Endodermal cell (in vitro differentiated cells): ENCODE data around the gene CARS1. TPM values are rescaled to one million over a fixed set of nuclear protein-coding genes. Genes with fewer than 3 reads are reported as not detected.

Experiments used
- DNase-seq: peaks from one replicate; pipeline ENCODE4 v3.0.0-alpha.2; 2017
- H3K27ac ChIP-seq: 2 replicates; pipeline ENCODE4 v1.5.1; 2013; ENCODE audit warnings: mild to moderate bottlenecking, low read depth, low read length, moderate library complexity
- H3K27me3 ChIP-seq: 2 replicates; pipeline ENCODE4 v1.6.1; 2013; ENCODE audit warnings: mild to moderate bottlenecking, low read length, moderate library complexity; ENCODE audit not compliant: insufficient read depth, control insufficient read depth, poor library complexity, severe bottlenecking
- H3K36me3 ChIP-seq: 2 replicates; pipeline ENCODE4 v1.7.0; 2013; ENCODE audit warnings: mild to moderate bottlenecking, low read length, moderate library complexity; ENCODE audit not compliant: control insufficient read depth, insufficient read depth
- H3K4me1 ChIP-seq: one replicate; pipeline ENCODE4 v1.7.0; 2013; ENCODE audit warnings: low read length; ENCODE audit not compliant: control insufficient read depth, insufficient read depth
- H3K4me3 ChIP-seq: 2 replicates; pipeline ENCODE4 v1.5.1; 2013; ENCODE audit warnings: mild to moderate bottlenecking, low read length, moderate library complexity
- H3K9ac ChIP-seq: 2 replicates; pipeline ENCODE4 v1.6.1; 2013; ENCODE audit warnings: mild to moderate bottlenecking, low read length, moderate library complexity; ENCODE audit not compliant: poor library complexity, severe bottlenecking; ENCODE audit errors: extremely low read depth
- H3K9me3 ChIP-seq: 2 replicates; pipeline ENCODE4 v1.6.1; 2013; ENCODE audit warnings: mild to moderate bottlenecking, low read length, moderate library complexity; ENCODE audit not compliant: control insufficient read depth
- H3K27ac Mint-ChIP-seq: 2 replicates; pipeline ENCODE4 v1.8.0; 2020; ENCODE audit warnings: mixed read lengths
- H3K27me3 Mint-ChIP-seq: 2 replicates; pipeline ENCODE4 v1.8.0; 2021; ENCODE audit warnings: mild to moderate bottlenecking, mixed read lengths; ENCODE audit not compliant: insufficient read depth
- H3K36me3 Mint-ChIP-seq: 2 replicates; pipeline ENCODE4 v1.8.0; 2020; ENCODE audit warnings: low read depth, mixed read lengths
- H3K4me1 Mint-ChIP-seq: 2 replicates; pipeline ENCODE4 v1.8.0; 2020; ENCODE audit warnings: mixed read lengths
- H3K4me3 Mint-ChIP-seq: 2 replicates; pipeline ENCODE4 v1.8.0; 2020; ENCODE audit warnings: mild to moderate bottlenecking, moderate library complexity, mixed read lengths
- H3K9me3 Mint-ChIP-seq: 2 replicates; pipeline ENCODE4 v1.8.0; 2020; ENCODE audit warnings: mild to moderate bottlenecking, mixed read lengths
- CTCF ChIP-seq: fragments of 200-600 bp; sonication (generic); conservative IDR thresholded peaks from 2 replicates; pipeline ENCODE4 v1.5.0; 2021; ENCODE audit warnings: antibody characterized with exemption, mild to moderate bottlenecking
- WGBS, 2 experiments: methylation state at CpG; one replicate each; pipeline versions ENCODE4 v1.1.5 to v1.1.7; 2013; ENCODE audit warnings: missing lambda C conversion rate in 2 of 2, mixed read lengths in 1 of 2; ENCODE audit not compliant: insufficient coverage in 1 of 2, insufficient read length in 1 of 2; 5-methylcytosine and 5-hydroxymethylcytosine counted together
- total RNA-seq, 2 donors: library from RNA; stranded (reverse); fragmentation: NEBNext Ultra II Directional in 1 of 2; extraction: Animal tissue kit (Norgen Biotek cat#: 25700) in 1 of 2; gene quantifications; 2 replicates in 1 of 2; 3 replicates in 1 of 2; pipeline ENCODE4 v1.2.1, GENCODE V29; 2021

Gene CARS1
- total RNA-seq, 2 donors from 2014 or later = 48.0 to 52.8 TPM

DNA sequence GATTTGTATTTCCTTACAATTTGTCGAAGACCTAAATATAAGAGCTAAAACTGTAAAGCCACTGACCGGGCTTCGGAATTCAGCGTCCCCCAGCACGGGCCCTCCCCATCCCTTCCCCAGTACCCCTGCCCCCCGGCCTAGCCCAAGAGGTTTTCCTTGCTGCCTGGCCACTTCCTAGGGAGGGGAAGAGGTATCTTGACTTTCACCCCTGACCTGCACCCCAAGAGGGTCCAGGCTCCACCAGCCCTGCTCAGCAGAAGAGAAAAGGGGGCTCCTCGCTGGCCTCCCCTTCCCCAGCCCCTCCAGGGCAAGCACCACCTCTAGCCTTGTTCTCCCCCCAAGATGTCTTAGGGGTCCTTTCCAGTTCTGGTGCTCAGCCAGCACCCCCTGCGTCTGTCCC is 26.1 kb upstream of the CARS1 start:
- Histone ChIP-seq H3K9ac (no peak overlapping the region), H3K27me3 (no peaks in the 10 kb centered on the region), H3K4me1 (no peaks in the 10 kb centered on the region), H3K4me3 (no peak overlapping the region), H3K36me3 (no peaks in the 10 kb centered on the region), H3K9me3 (no peaks in the 10 kb centered on the region), H3K27ac (no peak overlapping the region)
- no peaks in the 10 kb centered on the region for H3K36me3 Mint-ChIP-seq
- peaks cover 13% of the 10 kb centered on the region for H3K27me3 Mint-ChIP-seq
- no peak overlapping the region for H3K4me3 Mint-ChIP-seq
- no peaks in the 10 kb centered on the region for H3K4me1 Mint-ChIP-seq
- 84 to 96% methylated on average over 5 to 8 of the region's 8 CpGs for WGBS, 2 experiments
- no peak for TF ChIP-seq CTCF
- H3K27ac Mint-ChIP-seq = no peak overlapping the region
- no peak for DNase-seq
- H3K9me3 Mint-ChIP-seq = no peaks in the 10 kb centered on the region

DNA sequence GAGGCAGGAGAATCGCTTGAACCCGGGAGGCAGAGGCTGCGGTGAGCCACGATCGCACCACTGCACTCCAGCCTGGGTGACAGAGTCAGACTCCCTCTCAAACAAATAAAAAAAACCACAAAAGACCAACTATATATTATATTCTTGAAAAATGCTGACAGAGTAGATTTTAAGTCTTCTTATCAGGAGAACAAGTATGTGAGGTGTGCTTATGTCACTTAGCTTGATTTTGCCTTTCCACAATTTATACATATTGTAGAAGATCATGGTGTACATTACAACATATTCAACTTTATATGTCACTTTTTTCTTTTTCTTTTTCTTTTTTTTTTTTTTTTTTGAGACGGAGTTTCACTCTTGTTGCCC is 24.1 kb upstream of the CARS1 start:
- Histone ChIP-seq H3K4me1 (no peaks in the 10 kb centered on the region), H3K36me3 (no peaks in the 10 kb centered on the region), H3K4me3 (no peak overlapping the region), H3K27me3 (no peaks in the 10 kb centered on the region), H3K9me3 (no peaks in the 10 kb centered on the region), H3K9ac (no peak overlapping the region), H3K27ac (no peak overlapping the region)
- TF ChIP-seq CTCF = no peak
- Mint-ChIP-seq H3K4me3 (no peak overlapping the region), H3K9me3 (no peaks in the 10 kb centered on the region), H3K36me3 (no peaks in the 10 kb centered on the region), H3K27ac (no peak overlapping the region), H3K4me1 (no peaks in the 10 kb centered on the region), H3K27me3 (peaks cover 15% of the 10 kb centered on the region)
- WGBS, 2 experiments = 94 to 100% methylated on average over 1 to 6 of the region's 6 CpGs
- DNase-seq = no peak

DNA sequence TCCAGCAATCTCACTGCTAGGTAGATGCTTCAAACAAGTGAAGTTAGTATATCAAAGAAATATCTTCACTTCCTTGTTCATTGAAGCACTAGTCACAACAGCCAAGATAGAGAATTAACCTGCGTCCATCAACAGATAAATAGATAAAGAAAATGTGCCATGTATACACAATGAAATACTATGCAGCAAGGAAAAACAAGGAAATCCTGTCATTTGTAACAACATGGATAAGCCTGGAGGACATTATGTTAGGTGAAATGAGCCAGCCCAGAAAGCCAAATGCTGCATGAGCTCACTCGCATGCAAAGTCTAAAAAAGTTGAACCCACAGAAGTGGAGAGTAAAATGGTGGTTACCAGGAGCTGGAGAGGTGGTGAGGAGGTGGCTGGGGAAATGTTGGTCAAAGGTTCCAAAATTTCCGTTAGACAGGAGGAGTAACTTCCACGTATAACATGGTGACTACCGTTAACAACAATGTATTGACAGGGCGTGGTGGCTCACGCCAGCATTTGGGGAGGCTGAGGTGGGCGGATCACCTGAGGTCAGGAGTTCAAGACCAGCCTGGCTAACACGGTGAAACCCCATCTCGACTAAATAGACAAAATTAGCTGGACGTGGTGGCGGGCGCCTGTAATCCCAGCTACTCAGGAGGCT is 23.6 kb upstream of the CARS1 start:
- TF ChIP-seq CTCF = no peak
- WGBS, 2 experiments = 89 to 91% methylated on average over 12 to 13 of the region's 13 CpGs

More for the DNA sequence above, 23.6 kb upstream of the CARS1 start:
- H3K27ac ChIP-seq = no peak overlapping the region
- H3K4me1 Mint-ChIP-seq = no peaks in the 10 kb centered on the region
- peaks cover 14% of the 10 kb centered on the region for H3K27me3 Mint-ChIP-seq
- H3K4me1 ChIP-seq = no peaks in the 10 kb centered on the region
- H3K36me3 ChIP-seq = no peaks in the 10 kb centered on the region
- H3K4me3 Mint-ChIP-seq = no peak overlapping the region
- H3K9ac ChIP-seq = no peak overlapping the region
- no peaks in the 10 kb centered on the region for H3K36me3 Mint-ChIP-seq
- H3K27ac Mint-ChIP-seq = no peak overlapping the region
- H3K4me3 ChIP-seq = no peak overlapping the region
- no peaks in the 10 kb centered on the region for H3K27me3 ChIP-seq
- no peaks in the 10 kb centered on the region for H3K9me3 Mint-ChIP-seq
- DNase-seq = no peak
- no peaks in the 10 kb centered on the region for H3K9me3 ChIP-seq
